Left ventricle myocardium superior (tissue), 1 donor: ENCODE measurements around the gene MALT1. TPM values are rescaled to one million over a fixed set of nuclear protein-coding genes. Genes with fewer than 3 reads are reported as not detected.
"Not testable (repeated sequence)": the region's sequence is repeated elsewhere in the genome, so short reads cannot be mapped to it uniquely, and the experiment has no call there.

Experiments
- ATAC-seq: fragments of 200-7000 bp; cut with Tn5 transposase; one replicate; pipeline ENCODE4 v1.9.1; 2020; ENCODE audit warnings: mild to moderate bottlenecking, moderate library complexity
- DNase-seq: peaks from one replicate; pipeline ENCODE4 v3.0.0-alpha.2; 2020
- intact Hi-C: fragments of 100-400 bp; cut with micrococcal nuclease; formaldehyde crosslinking; loops from one replicate; pipeline ENCODE4 v1.11.0; 2022
- total RNA-seq: library from RNA; stranded (reverse); fragmentation: NEBNext Ultra II Directional; extraction: Animal tissue kit (Norgen Biotek cat#: 25700); gene quantifications from one replicate; pipeline ENCODE4 v1.2.1, GENCODE V29; 2021
- donor health status: DM: no; HTN: yes; CAD: no; lungs with severe emphysema.

Gene MALT1
- total RNA-seq, 1 donor from 2014 or later = 11.8 TPM

DNA sequence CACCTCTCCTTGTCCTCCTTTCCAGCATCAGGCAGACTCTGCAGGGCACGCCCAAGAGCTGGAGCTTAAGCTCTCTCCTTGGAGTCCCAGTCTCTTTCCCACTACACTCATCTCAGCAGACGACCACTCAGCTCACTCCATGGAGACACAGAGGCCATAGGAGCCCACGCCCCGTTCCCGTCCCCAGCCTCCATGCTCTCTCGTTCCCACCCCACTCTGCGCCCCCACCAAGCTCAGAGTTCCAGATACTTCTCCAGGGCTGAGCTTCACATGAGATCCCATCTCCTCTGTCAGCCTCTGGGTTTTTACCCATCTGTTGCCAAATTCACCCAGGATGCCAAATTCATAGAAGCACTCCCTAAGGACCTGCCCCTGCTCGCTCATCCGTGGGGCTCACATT, 87.3 kb downstream of the MALT1 start:
- DNase-seq = no peak
- intact Hi-C loops = no loop called here

DNA sequence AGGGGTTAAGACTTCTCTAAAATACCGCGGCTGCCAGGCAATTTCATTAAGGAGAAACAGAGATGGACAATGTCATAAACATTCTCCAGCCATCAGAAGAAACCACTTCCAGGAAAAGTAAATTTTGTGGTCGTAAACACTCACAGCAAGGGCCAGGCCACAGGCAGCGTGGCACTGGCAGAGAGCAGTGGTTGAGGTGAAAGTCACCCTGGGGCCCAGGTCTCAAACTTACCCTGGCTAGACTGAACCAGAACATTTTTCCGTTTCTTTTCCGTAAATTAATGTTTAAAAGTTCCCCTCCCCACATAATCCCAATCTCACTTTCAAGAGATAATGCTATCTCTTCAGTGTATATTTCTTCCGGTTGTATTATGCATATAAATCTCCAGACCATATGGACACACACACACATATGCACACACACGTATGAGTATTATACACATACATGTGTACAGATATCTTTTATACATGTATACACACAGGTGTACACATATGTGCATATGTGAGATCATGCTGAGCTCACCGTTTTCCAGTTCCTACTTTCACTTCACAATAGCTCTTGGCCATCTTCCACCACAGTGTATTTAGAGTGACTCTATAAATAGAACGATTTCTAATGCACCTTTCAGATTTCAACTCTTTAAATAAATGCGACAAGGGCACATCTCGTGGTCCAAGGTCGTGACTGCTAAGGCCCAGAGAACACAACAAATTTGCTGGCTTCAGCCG, 90.1 kb downstream of the MALT1 start:
- ATAC-seq (peak; percentile 81), DNase-seq (peak; percentile 47)
- intact Hi-C loops = no loop called here

More for the DNA sequence above, 87.3 kb downstream of the MALT1 start:
- ATAC-seq = no peak

DNA sequence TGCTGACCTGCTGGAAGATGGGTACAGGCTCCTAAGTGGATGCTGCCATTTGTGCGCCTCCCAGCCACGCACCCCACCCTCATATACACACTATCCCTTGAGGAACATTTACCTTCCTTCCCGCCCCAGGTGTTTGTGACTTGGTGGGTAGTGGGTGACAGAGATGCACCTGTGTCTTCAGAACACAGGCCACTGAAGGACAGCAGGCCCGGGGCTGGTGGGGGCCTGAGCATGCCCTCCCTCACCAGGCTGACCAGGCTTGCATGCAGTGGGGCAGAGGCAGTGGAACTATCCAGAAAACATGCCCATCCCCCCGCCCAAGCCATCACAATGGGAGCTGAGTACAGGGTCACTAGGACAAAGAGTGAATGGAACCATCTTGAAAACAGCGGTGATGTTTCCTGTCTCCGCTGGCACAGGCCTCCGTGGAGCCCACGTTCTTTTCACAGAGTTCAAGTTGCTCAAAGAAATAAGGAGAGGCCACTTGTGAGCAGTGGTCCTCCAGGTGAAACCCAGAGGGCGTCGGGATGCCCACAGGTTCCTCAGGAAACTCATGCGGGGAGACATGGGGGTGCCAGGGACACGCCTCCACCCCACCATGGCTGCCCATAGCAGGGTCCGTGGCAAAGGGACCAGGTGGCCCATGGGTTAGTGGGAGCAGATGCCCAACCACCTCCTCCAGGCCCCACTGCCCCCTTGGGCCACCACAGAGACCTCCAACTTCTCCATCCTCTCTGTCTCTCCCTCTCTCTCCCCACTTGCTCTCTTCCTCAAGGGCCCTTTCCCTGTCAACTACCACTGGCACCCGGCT, 90.9 kb downstream of the MALT1 start:
- peak; percentile 17 for ATAC-seq
- DNase-seq = no peak

DNA sequence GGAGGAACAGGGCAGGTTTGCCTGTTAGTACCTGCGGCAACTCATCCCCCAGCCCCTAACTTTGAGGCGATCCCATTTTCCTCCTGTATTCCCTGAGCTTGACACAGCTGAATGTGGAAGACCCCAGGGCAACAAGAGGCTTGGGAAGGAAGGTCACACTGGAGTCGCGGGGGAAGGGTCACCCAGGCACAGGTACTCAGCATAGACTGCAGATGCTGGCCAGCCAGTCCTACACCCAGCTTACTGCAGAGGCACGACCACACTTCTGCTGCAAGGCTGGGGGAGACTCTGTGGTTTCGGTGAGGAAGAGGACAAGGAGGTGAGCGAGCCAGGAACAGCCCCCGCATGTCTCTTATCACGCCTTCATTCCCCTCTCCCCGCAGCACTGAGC, 91.5 kb downstream of the MALT1 start:
- intact Hi-C loops = no loop called here
- DNase-seq = no peak
- no peak for ATAC-seq

More for the DNA sequence above, 90.9 kb downstream of the MALT1 start:
- intact Hi-C loops = no loop called here

DNA sequence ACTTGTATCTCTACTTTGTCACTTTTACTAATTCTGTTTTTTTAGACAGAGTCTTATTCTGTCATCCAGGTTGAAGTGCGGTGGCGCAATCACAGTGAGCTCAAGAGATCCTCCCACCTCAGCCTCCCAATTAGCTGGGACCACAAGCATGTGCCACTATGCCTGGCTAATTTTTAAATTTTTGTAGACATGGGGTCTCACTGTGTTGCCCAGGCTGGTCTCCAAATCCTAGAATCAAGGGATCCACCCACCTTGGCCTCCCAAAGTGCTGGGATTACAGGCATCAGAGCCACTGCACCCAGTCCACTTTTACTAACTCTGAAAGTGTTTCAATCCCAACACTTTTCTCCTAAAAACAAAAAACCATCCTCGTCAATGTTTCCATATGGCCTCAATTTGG, 94.9 kb downstream of the MALT1 start:
- DNase-seq = no peak
- ATAC-seq = no peak
- intact Hi-C loops = loop anchor here (5.0 kb wide), 1 partner anchor 306 kb away; no protein-coding TSS in a partner anchor

DNA sequence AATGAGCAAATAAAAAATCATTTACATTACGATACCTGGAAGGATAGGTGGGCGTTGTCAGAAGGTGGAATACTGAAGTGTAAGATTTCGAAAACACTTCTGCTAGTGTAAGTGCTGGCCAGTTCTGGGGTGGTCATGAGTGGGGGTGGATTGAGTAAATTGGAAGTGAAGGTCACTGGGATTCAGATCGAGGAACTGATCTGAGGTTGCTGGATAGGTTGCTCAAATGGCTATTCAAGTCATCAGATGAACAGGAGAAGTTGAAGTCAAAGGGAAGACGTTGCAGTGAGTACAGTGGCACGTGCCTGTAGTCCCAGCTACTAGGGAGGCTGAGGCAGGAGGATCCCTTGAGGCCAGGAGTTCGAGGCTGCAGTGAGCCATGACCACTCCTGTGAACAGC, 95.7 kb downstream of the MALT1 start:
- intact Hi-C loops = loop anchor here (5.0 kb wide), 1 partner anchor 305 kb away; no protein-coding TSS in a partner anchor
- no peak for DNase-seq

DNA sequence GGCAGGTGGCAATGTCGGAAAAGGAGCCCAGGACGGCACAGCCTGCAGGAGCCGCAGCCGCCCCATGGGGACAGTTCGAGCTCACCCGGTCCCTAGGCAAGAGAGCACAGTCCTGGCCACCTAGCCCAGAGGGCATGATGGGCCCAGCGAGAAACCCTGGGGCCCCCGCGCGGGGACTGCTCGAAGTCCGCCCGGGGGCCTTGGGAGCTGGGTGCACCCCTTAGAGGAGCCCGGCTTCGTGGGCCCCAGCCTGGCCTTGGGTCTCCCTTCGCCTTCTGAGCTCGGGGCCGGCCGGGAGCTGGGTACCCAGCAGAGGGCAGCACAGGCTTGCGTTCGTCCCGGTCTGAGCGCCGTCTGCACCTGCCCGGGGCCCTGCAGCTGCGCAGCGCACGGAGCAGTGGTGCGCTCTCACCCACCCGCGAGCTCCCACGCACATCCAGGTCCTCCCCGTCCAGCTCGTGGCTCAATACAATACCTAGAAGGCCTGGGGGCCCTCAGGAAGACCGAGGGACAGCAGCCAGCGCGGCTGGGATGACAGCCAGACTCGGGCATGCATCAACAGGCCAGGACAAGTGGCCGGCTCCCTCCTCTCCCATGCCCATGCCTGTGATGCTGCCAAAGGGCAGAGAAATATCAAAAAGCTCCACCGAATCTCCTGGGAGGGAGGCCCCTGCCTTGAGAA, 97.2 kb downstream of the MALT1 start:
- DNase-seq (peak; percentile 84), ATAC-seq (peak; percentile 93)
- intact Hi-C loops = loop anchor here (5.0 kb wide), 1 partner anchor 304 kb away; no protein-coding TSS in a partner anchor

More for the DNA sequence above, 95.7 kb downstream of the MALT1 start:
- ATAC-seq = no peak

DNA sequence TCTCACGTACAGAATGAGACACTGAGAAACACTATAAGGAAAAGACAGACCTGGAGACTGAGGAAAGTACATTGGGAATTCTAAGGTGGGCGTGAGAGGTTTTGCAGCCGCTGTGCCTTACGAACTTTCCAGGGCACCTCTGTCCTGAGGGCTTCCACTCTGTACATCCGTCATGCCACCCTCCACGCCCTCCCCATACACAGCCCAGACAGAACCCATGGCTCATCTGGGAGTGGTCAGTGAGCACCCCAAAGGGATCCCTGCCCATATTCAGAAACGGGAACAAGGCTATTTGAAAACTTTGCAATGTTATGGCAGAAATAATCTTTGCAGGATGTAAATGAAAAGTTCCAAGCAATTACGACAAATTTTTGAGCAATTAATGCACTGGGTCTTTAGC, 98.1 kb downstream of the MALT1 start:
- intact Hi-C loops = loop anchor here (5.0 kb wide), 1 partner anchor 303 kb away; no protein-coding TSS in a partner anchor
- ATAC-seq = no peak

DNA sequence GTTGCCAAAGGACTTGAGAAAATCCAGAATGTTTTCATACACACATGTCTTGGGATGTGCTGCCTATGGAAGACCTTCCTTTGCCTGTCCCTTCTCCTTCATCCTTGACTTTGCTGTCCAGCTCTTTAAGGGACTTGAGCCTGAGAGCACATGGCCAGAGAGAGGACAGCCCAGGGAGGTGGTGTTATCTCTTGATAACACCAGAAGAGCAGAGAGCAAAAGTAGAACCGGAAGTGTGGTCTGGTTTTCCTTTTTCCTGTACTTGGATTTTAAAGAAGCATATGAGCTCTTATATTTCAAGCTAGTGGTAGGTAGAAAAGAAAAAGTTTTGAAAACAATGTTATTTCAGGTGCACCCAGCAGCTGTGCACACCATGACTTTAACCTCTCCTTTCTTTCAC, 99.3 kb downstream of the MALT1 start:
- ATAC-seq (no peak), DNase-seq (no peak)
- intact Hi-C loops = no loop called here

More for the DNA sequence above, 98.1 kb downstream of the MALT1 start:
- no peak for DNase-seq

DNA sequence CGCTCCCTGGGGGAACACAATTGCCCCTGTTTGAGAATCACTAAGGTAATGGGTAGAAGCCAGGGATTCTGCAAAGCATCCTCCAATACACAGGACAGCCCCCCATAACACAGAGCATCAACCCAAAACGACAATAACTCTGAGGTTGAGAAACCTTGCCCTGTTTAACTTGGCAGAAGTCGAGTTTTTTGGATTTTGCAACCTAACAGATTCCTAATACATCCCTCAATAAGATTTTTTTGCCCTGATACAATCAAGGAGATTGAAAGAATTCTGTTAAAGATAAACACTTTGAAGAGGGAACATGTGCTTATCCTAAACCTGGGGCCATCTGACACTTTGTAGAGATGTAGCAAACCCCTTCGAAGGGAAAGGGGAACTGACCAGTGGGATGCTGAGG, 100.9 kb downstream of the MALT1 start:
- intact Hi-C loops = no loop called here
- no peak for DNase-seq
- no peak for ATAC-seq

DNA sequence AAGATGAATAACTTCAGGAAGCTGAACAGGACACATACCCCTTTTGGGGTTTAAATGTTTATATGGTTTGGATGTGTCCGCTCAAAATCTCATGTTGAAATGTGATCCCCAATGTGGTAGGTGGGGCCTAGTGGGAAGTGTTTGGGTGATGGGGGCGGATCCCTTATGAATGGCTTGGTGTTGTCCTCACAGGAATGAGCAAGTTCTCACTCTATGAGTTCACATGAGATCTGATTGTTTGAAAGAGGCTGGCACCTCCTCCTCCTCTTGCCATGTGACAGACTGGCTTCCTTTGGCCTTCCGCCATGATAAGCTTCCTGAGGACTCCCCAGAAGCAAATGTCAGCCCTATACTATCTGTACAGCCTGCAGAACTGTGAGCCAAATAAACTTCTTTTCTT, 104.8 kb downstream of the MALT1 start:
- DNase-seq (no peak), ATAC-seq (no peak)
- intact Hi-C loops = no loop called here

DNA sequence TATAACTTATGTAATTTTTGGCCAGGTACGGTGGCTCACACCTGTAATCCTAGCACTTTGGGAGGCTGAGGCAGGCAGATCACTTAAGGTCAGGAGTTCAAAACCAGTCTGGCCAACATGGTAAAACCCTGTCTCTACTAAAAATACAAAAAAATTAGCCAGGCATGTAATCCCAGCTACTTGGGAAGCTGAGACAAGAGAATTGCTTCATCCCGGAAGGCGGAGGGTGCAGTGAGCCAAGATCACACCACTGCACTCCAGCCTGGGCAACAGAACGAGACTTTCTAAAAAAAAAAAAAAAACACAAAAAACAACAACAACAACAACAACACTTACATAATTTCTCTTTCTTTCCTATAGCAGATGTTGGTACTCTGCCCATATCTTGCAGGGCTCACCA, 105.3 kb downstream of the MALT1 start:
- ATAC-seq, DNase-seq, intact Hi-C loops: not testable (repeated sequence)

DNA sequence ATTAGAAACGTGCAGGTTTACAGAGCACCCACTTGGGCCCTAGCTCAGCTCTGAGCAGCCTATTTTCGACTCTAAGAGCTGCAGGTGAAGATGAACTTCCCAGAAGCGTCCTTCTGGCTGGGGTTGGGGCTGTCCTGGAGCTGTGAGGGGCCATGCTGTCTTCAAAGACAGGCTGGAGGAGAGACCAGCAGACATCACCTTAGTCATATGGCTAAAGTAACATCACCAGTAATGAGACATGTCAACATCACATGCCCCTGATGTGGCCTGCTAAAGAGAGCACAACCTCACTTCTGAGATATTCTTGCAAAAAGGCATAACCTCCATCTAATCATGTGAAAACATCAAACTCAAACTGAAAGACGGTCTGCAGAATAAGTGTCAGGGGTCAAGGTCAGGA, 106.2 kb downstream of the MALT1 start:
- intact Hi-C loops = no loop called here
- DNase-seq (no peak), ATAC-seq (no peak)

DNA sequence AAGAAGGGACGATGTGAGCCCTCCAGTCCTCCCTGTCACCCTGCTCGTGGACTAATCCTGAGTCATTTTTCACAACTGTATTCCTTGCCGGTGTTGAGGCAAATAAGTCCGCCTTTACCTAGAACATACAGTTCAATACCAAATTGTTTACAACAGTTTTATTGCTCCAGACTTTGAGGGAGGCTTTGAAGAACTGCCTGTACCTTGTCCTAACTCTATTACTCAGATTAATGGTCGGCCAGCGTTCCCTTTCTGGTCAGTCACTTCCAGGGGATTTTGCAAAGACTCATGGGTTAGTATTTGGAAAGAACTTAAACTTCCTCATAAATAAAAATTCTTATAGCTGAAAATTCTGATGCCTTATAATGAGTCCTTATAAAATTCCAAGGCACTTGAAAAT, 108.3 kb downstream of the MALT1 start:
- ATAC-seq (no peak), DNase-seq (no peak)
- intact Hi-C loops = no loop called here

DNA sequence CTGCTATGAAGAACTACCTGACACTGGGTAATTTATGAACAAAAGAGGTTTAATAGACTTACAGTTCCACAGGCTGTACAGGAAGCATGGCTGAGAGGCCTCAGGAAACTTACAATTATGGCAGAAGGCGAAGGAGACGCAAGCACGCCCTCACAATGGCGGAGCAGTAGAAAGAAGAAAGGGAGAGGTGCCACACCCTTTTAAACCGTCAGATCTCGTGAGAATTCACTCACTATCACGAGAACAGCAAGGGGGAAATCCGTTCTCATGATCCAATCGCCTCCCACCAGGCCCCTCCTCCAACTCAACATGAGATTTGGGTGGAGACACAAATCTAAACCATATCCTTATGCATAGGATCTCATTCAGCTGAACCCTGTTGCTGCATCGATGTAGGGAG, 108.8 kb downstream of the MALT1 start:
- DNase-seq (no peak), ATAC-seq (no peak)
- intact Hi-C loops = loop anchor here (2.0 kb wide), 1 partner anchor 291 kb away; no protein-coding TSS in a partner anchor

DNA sequence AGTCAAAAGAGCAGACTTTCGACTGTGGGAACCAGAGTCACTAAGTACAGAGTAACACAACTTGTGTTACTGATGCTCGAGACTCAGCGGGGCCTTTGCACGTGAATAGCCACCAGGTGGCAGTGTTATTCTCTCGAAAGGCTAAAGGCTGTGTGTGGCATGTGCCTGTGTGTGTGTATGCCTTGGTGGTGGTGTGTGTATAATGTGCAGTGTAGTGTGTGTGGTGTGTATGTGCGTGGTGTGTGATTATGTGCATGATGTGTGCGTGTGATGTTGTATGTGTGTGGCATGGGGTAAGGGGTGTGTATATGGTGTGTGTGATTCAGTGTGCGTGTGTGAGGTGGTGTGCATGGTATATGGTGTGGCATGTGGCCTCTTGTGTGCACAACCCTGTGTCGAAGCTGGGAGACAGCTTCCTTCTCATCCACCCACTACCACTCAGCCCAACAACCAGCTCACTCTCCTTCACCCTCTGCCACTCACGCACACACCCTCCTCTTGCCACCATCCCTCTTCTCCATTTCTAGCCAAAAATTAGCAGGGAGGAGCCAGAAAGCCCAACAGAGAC, 110.4 kb downstream of the MALT1 start:
- ATAC-seq = peak; percentile 94
- peak; percentile 71 for DNase-seq
- intact Hi-C loops = loop anchor here (2.0 kb wide), 1 partner anchor 289 kb away; no protein-coding TSS in a partner anchor

DNA sequence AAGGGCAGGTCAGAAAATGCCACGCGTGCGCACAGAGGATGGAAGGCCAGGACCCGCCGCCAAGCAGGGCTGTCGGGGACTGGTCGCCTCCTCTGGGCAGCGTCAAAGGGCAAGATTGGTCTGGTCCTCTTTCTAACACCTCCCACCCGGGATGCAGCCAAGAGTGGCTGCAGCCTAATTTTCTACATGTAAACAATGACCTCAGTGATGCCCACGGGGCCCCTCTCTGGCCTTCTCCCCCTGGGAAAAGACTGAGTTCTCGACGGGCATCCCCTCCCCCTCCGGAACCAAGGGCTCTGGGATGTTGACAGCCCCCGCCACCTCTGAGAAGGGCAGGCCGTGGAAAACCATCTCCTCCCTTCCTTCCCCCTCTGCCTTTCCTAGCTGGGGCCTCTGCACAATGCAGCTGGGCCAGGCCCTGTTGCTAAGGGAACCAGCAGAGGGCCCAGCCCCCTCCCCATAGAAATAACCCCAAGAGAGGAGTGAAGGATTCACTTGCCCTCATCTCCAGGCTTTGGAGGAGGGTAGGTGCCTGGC, 113.4 kb downstream of the MALT1 start:
- ATAC-seq (no peak), DNase-seq (no peak)
- intact Hi-C loops = loop anchor here (5.0 kb wide), 1 partner anchor 273 kb away; no protein-coding TSS in a partner anchor

DNA sequence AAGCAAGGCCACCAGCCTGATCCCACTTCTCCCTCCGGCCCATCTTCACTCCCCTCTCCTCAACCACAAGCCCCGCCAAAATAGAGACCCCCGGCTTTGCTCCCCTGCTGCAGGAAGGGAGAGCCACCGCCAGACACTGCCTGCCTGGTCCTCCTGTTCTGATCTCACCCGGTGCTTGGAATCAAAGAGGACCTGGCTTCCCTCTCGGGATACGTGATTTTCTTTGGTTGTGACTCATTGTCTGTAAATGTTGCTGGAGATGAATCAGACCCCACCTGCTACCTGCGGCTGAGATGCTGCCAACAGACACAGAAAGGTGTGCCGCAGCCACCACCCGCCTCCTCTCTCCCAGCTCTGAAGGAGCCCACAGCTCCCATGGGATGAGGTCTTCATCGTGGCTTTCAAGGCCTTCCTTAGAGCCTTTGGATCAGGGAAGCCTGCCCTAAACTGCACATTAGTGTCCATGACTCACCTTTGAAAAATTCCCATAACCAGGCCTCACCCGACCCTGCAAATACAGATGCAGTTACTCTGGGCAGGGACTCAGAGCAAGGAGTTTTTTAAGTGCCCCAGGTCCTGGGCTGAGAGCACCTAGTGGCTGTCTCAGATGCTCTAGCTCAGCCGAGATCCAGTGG, 114.0 kb downstream of the MALT1 start:
- DNase-seq (no peak), ATAC-seq (no peak)
- intact Hi-C loops = loop anchor here (5.0 kb wide), 1 partner anchor 272 kb away; no protein-coding TSS in a partner anchor
